ENCODE data around the gene RYR2. TPM values are rescaled to one million over a fixed set of nuclear protein-coding genes. Genes with fewer than 3 reads are reported as not detected.

RYR2 gene
- total RNA-seq, 1 donor from 2014 or later = 0.28 TPM

DNA sequence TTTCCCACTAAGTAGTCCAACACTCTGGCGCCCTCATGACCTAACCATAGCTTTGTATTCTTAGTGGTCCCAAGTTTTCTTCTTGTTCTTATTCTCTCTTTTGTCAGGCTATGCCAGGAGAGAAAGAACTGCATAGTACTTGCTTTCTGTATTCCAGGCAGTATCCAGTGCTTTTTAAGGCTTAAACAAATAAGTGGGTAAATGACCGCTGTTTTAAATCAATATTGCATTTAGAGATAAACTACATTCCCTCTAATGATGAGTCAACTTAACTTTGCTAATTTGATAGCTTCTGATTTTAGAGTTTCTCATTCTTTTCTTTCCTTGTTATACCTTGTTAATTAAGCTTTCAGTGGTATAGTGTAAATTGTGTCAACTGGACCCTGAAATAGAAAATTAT, 709.1 kb downstream of the RYR2 start:
- no peak for ATAC-seq

DNA sequence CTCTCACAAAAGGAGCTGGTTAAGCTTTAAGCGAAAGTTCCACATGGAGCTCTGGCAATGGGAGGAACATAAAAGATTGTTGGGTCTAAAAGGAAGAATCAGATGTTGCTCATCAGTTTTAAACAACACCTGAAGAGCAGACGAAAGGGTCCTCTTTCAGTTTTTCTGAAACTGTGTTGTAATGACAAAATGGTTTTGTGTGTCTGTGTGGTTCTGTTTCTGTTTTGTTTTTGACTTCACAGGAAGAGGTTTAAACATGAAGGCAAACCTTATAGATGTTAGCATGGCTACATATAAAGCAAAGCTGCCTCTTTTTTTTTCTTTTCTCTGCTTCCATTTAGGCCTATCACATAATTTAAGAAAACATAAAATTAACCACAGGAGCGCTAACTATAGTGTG, 712.6 kb downstream of the RYR2 start:
- ATAC-seq = no peak

DNA sequence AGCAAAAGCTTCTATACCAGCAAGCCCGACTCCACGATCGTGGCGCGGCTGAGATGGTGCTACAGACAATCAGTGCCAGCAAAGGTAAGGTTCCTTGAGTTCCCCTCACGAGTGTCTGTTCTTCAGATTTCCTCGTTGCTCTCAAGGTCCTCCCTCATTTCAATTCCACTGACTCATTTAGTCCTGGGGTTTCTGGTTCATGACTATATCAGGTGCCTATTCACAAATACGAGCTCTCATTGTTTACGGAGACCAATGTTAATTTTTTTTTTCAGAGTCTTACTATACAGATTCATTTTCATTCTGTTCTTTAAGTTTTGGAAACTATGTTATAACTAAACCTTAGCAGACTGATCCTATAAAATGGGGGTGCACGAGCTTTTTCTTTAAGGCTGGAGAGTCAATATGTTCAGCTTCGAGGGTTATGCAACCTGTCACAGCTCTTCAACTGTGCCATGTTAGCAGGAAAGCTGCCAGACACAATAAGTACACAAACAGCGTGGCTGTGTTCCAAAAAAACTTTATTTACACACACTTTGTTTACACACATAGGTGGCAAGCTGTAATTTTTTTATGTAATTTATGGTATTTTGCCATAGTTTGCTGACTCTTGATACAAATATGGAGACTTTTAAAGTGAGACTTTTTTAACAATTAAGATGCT, 714.5 kb downstream of the RYR2 start:
- ATAC-seq = no peak

DNA sequence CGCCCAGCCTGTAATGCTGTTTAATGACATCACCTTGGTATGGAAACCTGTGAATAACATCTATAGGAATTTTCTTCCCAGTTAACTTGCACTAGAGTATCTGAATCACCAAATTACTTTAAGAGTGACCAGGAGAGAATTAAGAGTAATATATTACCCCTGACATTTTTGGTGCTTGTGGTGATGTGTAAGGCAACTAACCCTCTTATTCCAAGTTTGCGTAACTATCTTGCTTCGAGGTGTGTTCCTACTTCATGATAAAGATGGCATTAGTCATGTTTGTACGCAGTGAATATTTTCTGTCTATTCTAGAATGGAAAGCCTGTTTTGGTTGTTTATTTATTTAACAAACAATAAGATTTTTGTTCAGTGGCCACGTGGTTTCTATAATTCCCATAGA, 717.4 kb downstream of the RYR2 start:
- no peak for ATAC-seq

DNA sequence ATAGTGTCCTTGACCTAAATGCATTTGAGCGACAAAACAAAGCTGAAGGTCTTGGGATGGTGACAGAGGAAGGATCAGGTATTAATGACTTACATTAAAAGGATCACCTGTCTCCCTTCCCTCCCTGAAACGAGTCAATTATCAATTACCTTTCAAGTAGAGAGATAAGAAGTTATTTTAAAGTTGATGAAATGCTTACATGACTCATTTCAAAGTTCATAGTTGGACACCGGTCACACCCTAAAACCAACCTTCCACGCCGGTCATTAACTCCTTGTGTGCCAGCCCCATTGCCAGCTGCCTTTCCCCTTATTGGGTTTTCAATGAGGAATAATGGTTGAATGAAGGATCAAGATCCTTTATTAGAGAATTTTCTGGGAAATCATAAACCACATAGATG, 719.0 kb downstream of the RYR2 start:
- ATAC-seq = no peak

DNA sequence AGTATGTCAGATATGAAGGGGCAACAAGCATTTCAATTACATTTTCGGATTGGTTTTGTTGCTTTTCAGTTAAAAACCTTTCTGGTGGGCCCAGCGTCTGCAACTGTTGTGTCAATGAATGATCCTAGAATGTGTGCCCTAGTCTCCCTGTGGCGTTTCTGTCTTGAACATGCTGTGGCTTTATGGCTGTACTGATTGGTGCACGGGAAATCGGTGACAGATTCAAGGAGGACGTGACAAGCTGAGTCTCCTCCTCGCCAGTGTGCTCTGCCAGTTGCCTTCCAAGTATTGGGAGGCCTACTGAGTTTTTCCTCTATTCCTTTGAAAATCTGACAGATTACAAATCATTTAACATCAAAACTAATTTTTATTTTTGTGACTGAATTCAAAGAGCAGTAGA, 721.2 kb downstream of the RYR2 start:
- no peak for ATAC-seq

DNA sequence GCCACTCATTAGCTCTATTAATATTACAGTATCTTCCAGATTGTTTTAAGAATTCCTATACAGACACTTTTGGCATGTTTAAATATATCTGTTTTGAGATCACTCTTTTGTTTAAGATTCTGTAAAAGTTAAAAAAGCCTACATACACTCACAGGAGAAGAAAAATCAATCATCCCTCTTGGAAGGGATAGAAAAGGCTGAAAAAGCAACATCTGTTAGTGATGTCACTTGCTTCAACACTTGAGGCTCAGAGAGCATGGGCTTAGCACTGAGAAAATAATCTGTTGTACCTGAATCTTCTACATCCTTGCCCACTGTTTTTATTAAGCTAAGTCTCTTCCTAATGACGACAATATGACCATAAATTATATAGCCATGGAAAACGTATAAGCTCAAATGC, 721.8 kb downstream of the RYR2 start:
- no peak for ATAC-seq

DNA sequence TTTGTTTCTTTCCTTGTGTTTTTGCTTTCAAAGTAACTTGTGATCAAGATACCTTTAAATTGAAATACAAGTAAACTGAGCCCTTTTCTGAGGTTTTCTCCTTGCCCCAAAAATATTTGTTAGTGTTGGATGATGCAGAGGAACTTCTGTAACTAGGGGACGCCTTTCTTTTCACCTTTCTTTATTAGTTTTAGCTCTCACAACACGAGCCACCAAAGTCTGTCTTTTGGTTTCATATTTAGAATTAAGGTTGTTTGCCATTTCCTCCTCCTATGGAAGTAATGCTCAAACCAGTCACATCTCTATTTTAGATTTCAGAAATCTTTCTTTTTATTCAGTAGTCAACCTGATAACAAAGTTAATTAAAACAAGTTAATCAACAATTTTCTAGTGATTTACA, 727.9 kb downstream of the RYR2 start:
- ATAC-seq = no peak

DNA sequence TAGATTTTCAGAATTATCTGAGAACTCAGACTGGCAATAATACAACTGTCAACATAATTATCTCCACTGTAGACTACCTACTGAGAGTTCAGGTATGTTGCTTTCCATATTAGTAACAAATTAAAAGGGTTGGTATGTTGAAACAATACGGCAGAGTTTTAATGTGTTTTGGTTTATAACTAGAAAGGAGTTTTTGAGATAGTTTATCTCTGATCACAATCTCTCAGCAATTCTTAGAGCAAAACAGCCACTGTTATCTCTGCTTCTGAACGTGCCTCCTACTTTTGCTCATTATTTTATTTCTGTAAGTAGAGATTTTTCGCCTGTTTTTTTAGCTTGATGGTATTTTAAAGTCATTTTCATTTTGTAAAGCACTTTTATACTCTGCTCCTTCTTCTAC, 730.0 kb downstream of the RYR2 start:
- ATAC-seq = no peak

DNA sequence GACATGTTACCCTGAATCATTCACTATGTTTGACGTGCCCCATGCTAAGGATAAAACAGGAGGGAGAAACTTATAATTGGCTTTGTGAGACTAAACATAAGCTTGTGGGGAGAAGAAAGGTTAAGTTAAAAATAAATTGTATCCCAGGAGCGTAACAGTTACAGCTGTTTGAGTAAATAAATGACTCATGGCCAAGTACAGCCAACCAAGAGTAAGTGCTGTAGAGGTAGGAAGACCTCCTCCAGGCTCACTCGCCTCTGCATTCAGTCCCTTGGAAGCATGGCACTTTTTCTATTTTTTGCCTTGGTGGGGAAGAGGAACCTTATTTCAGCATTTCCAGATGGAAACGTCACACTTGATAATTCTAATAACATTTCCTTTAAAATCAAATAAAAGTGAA, 732.3 kb downstream of the RYR2 start:
- ATAC-seq = no peak

DNA sequence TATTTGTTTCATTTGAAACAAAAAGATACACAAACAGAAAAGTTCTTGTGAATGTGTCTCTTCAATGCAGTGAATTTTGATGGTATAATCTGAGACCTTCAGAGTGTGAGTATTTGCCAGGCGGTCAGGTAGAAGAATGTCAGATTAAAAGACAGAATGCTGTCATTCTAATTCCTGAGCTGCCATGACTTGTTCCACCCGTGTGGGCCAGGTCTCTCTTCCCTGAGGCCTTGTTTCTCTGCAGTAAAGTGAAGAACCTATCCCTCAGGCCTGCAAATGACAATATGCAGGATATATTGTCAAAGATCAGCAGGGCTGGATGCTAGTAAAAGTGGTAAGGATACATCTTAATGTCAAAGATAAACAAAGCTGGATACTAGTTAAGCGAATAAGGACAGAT, 737.4 kb downstream of the RYR2 start:
- ATAC-seq = no peak

DNA sequence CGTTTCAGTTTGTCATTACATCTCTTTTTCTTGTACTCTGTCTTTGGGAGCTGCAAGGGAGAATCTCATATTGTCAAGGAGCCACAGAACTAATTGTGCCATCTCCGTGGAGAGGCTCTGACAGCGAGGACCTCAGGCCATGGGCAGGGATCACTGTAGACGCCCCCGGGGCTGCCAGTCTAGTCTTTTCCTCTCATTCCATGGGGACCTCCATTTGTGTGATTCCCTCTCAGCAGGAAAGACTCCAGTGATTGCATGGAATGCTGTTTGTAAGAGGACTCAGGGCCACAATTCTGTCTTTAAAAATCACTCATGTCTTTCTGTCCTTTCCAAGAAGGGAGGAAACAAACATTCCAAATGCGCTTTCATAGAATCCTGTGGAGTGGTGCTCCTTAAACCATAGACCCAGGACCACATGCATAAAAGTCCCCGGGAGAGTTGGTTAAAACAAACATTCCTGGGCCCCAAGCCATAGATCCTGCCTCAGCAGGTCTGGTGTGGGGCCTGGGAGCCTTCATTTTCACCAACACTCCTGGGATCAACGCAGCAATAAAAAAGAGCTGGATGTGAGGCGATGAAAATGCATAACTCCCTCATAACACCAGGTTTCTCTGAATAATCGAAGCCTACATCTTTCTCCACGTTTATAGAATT, 744.2 kb downstream of the RYR2 start:
- no peak for ATAC-seq

DNA sequence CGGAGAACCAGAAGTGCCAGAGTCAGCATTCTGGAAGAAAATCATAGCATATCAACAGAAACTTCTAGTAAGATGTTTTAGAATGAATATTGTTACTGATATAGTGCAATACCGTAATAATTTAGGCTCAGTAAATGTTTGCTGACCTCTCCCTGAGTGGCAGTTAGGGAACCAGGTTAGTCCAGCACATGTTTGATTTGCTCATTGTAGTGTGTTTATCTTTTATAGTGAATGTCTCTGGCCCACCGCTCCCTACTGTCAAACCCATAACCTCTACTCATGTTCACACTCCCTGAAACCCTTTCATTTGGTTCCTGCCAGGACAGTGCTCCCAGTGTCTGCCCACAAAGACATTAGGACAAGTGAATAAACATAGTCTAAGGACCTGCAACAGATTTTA, 746.1 kb downstream of the RYR2 start:
- ATAC-seq = no peak

DNA sequence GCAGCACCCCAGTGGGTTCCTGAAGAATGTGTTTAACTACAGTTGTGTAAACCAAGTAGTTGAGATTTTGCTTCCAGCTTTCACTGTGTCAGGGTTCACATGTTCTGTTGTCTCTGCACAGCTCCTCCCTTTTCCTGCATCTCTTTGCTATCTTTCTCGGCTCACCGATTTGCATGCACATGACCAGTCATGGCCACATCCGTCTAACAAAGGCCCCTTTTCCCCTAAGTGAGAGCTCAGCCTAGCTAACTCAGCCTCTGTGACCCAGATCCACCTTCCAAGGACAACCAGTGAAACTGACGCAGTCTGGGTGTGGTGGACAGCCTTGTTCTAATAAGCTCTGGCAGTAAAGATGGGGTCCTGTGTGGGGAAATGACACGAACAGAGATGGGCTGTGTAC, 747.6 kb downstream of the RYR2 start:
- ATAC-seq = no peak

DNA sequence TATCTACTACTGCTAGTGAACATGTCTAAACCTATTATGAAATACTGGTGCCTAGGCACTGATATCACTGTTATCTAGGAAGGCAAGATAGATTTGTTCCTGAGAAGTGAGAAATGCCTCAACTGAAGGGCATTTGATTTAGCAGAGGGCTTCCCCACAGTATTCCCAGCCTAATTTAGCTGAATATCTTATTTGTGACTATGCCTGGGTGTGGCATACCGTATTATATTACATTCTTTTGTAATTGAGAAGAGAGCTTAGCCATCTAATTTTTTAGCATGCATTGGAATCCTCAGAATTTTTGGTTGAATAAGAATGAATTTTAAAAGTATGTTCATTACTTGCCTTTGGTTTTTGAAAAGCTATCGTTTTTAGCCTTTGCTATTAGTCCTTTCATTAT, 749.6 kb downstream of the RYR2 start:
- no peak for ATAC-seq

DNA sequence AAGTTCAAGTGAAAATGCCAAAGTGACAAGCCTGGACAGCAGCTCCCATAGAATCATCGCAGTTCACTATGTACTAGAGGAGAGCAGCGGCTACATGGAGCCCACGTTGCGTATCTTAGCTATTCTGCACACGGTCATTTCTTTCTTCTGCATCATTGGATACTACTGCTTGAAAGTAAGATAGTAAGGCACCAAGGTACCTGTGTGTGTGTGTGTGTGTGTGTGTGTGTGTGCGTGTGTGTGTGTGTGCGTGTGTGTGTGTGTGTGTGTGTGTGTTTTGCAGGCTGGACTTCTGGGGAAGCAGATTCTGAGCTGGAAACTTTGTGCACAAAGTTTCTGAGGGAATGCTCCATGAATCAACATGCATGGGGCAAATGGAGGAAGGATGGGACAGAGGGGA, 750.2 kb downstream of the RYR2 start:
- ATAC-seq = no peak

DNA sequence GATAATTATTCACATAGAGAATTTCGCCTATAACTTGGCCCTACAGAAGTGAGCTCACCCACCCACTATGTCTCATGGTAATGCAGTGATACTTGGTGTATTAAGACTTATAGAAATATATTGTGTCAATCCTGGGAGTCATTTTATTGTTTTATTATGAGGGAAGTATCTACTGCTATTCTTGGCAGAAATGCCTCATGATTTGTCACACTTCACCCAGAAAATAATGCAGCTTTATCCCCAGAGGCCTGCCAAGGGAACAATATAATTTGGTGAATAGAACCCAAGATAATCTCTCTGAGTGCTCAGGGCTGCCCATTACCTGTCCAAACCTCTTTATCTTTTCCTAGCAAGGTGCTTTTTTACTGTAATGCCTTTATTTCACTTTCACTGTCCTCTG, 750.7 kb downstream of the RYR2 start:
- ATAC-seq = no peak

DNA sequence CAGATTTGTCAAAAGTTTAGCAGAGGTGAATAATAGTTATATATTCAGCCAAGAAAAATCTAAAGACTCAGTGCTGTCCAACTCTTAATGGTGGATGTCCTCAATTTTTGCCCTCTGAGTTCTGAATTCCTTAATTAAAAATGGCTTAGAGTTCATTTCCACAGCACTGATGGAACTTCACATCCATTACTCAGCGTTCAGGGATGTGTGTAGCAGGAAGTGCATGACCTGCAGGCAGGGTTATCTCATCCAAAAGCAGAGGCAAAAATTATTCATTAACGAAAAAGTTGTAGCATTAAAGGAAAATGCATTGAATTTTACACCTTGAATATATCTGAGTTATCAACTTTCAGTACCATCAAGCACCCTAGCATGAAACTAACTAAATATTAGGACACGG, 752.1 kb downstream of the RYR2 start:
- no peak for ATAC-seq

DNA sequence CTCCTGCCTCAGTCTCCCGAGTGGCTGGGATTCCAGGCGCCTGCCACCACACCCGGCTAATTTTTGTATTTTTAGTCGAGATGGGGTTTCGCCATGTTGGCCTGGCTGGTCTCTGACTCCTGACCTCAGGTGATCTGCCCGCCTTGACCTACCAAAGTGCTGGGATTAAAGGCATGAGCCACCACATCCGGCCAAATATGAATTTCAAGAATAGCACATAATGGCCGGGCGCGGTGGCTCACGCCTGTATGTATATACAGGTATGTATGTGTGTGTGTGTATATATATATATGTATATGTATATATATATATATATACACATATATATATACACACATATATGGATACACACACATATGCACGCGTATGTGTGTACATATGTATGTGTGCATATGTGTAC, 753.6 kb downstream of the RYR2 start:
- no peak for ATAC-seq

DNA sequence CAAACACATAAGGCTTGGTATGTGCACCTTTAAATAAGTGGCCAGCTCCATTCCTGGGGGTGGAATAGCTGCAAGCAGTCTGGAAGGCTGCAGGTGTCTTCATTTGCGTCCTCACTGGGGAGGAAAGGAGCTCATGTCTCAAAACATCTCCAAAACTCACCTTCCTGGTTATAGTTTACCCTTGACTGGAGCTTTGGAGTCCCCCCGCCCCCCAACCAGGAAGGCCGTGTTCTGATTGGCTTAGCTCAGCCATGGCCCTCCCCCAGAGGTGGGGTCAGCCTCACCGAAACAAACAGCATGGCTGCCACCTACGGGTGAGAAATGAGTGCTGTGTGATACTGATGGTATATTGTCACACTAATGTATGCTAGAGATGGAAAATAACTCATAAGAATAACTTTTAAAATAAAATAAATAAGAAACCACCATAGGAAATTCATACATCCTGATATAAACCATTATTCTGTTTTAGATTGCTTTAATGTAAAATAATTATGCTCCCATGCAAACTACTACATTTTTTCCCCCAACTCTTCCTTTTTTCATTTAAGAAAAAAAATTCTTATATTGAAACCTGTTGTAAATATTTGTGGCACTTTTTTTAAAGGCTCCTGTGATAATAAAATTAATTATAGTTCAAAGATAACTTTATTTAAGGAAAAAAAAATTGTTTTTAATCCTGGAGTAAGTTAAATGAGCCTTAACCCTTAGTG, 757.9 kb downstream of the RYR2 start:
- peak; percentile 66 for ATAC-seq

DNA sequence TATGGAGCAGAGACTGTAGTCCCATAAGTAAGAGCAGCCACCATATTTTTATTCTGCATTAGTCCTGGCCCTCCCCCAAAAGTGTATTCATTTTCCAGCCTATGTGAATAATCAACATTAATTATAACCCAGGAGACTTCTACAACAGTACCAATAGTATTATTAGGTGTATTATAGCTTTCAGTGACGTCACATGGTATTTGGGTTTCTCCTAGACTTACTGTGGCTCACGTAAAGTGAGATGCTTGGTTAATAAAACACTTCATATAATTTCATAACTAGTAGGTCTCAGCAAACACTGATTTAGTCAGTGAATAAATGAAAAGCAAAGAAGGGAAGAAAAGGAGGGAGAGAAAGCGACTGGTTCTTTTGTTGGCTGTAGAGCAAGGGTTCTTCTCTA, 762.5 kb downstream of the RYR2 start:
- no peak for ATAC-seq

DNA sequence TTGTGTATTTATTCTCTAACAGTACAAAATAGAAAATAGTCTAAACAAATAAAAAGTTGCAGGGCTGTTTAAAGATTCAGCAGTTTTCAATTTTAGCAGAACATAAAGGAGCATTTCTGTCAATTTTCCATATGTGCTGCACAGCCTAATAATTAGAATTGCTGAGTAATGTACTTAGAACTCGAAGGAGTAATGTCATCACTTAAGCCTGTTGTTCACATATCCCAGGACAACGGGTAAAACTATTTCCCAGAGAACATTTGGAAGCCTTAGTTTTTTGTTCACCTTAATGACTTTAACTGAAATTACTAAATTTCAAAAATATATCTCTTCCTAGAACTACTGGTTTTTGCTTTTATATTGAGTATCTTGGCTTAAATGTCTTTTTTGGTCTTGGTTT, 767.1 kb downstream of the RYR2 start:
- ATAC-seq = no peak

DNA sequence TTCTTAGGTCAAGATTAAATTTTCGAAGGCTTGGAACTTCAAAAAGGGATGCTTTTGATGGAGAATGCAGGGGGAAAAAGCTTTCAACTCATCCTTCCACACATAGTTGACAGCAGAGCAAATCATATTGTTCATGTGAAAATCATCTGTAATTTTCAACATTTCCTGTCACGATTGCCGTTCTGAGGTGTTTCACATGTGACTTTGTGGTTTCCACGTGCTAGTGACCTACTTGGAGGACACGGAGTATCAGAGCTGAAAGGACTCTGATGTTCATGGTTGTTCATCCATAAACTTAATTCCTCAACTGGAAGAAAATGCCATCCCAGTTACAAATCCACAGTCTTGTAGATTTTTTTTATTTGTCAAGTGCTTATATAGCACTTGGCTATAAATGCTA, 769.6 kb downstream of the RYR2 start:
- no peak for ATAC-seq

DNA sequence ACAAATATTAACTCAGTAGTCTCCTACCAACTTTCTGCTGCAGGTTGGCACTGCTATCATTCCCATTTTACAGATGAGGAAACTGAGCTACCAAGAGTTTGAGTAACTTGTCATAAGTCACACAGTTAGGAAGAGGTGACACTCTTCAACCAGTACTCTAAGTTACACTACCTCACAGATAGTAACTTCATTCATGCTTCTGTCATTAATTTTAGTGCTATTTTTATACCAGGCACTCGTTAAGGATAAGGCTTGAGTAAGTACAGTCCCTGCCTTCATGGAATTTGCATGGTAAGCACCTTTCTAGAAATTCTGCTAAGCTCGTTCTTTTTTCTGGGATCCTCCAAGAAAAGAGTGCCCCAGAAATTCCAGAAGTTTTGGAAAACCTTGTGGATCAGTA, 770.1 kb downstream of the RYR2 start:
- no peak for ATAC-seq

Measured in esophagus mucosa (tissue), 1 donor.